HG03097 (cell line): ENCODE measurements around the gene SEC31A.
"Not testable (repeated sequence)": the region's sequence is repeated elsewhere in the genome, so short reads cannot be mapped to it uniquely, and the experiment has no call there.

Experiments used
- ATAC-seq: cut with Tn5 transposase; IDR thresholded peaks from one replicate; pipeline ENCODE4 v1.9.1; 2021; ENCODE audit not compliant: unreplicated experiment, low FRiP score

Gene SEC31A

GRCh38 chr4:82893942-82894341, 3.0 kb upstream of the SEC31A start:
- ATAC-seq: no peak

- ATAC-seq: no peak
These were observed 1.5 kb upstream of the SEC31A start for GRCh38 chr4:82892467-82892802.

- peak; percentile 3 for ATAC-seq
These were observed 934 bp upstream of the SEC31A start for GRCh38 chr4:82891707-82892466.

GRCh38 chr4:82890528-82890900, 439 bp downstream of the SEC31A start:
- ATAC-seq: no peak

GRCh38 chr4:82889287-82889686, 1.7 kb downstream of the SEC31A start:
- no peak for ATAC-seq

- no peak for ATAC-seq
These were observed 4.6 kb downstream of the SEC31A start for GRCh38 chr4:82886147-82886942.

DNA sequence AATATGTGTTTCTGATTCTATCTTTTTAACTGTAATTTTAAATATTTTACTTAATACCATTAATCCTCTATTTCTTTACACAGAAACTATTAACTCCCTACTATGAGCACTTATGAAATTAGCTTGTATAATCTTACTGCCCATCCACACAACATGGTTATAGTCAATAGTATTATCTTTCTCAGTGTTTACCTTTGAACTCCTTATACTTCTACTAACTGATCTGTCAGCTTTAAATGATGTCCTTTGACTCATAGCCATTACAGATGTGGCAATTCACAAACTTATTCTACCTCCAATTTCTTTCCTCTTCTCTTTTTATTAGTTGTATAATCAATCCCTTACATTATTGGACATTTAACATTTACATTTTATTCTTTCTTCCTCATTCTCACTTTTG, 5.5 kb downstream of the SEC31A start:
- no peak for ATAC-seq

- no peak for ATAC-seq
These were observed 22.4 kb downstream of the SEC31A start for GRCh38 chr4:82868572-82868971.

- no peak for ATAC-seq
These were observed 24.1 kb downstream of the SEC31A start for GRCh38 chr4:82866706-82867385.

- ATAC-seq: not testable (repeated sequence)
These were observed 24.9 kb downstream of the SEC31A start for GRCh38 chr4:82866033-82866432.

DNA sequence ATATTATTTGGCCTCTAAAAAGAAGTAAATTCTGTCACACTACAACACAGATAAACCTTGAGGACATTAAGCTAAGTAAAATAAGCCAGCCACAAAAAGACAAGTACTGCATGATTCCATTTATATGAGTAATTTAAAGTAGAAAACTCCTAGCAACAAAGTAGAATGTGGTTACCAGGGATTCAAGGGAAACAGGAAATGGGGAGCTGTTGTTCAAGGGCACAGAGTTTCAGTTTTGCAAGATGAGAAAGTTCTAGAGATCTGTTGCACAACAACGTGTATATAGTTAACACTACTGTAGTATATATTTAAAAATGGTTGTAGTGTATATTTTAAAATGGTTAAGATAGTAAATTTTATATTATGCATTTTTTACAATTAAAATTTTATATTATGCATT, 25.4 kb downstream of the SEC31A start:
- ATAC-seq: no peak

DNA sequence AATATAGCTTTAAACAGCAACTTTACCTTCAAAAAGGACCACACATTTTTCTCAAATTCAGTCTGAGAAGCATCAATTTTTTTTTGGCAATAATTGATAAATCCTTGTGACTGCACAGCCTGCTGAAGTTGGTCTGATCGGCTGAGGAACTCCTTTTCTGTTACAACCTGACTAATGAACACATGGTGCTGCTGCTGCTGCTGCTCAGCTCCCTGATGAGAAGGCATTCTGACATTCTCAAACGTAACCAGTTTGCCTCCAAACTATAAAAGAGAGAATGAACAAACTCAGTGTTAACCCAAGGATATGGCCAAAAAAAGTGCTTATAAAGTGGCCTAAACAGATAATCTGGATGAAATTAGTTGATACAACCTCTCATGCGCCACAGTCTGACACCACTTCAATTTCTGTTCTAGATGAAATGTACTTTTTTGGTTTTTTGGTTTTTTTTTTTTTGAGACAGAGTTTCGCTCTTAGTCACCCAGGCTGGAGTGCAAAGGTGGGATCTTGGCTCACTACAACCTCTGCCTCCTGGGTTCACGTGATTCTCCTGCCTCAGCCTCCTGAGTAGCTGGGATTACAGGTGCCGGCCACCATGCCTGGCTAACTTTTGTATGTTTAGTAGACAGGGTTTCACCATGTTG, 26.5 kb downstream of the SEC31A start:
- no peak for ATAC-seq

DNA sequence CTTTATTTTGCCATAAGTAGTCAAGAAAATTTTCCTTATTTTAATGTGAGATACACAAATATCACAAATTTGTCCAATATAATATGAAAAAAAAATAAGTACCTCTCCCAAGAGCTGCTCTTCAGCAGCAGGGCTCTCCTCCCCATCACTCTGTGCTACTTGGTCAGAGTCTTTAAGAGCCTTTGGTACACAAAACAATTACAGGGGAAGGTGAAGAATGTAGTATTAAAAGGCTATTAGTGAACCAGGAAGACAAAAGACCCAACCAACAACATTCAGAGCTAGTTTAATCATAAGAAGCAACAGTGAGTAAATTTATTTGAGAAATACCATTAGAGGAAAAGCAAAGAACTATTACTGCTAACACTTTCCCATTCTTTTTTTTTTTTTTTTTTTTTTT, 29.4 kb downstream of the SEC31A start:
- no peak for ATAC-seq

- not testable (repeated sequence) for ATAC-seq
These were observed 30.5 kb downstream of the SEC31A start for GRCh38 chr4:82860487-82860886.

DNA sequence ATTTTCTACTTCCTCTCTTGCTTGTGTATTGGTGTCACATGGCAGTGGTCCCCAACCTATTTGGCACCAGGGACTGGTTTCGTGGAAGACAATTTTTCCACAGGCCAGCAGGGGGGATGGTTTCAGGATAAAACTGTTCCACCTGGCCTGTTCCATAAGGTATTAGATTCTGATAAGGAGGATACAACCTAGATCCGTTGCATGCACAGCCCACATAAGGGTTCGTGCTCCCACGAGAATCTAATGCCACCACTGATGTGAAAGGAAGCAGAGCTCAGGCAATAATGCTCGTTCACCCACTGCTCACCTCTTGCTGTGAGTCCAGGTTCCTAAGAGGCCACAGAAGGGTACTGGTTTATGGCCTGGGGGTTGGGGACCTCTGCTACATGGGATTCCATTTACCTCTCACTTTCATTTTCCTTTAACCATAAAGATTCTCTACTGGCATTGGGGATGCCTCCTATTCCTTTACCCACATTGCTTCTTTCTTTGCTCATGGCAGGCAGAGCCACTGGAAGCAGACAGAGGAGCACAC, 38.1 kb downstream of the SEC31A start:
- ATAC-seq: no peak

DNA sequence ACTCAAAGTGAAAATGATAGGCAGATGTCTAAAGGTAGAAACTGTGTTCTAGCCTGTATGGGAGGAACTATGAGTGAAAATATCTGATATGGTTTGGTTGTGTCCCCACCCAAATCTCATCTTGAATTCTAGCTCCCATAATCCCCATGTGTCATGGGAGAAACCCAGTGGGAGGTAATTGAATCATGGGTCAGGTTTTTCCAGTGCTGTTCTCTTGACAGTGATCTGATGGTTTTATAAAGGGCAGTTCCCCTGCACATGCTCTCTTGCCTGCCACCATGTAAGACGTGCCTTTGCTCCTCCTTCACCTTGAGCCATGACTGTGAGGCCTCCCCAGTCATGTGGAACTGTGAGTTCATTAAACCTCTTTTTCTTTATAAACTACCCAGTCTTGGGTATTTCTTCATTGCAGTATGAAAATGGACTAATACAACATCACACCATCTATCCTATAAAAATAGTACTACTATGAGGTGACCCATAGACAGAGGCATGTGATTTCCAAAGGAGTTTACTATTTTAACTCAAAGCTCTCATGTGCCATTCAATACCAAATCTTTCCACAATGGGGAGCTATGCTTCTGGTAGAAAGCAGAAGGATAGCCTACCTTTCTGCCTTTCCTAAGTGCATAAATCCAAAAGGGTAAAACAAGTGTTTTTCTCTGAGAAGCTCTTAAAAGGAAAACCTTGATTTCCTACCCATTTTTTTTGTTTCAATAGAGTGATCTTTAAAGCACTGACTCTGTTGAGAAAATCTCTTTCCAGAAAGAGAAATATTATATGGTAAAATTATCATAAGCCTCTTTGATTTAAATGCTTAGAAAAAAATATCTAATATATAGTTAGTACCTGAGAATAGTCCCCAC, 38.8 kb downstream of the SEC31A start:
- ATAC-seq: no peak

GRCh38 chr4:82851318-82851717, 39.6 kb downstream of the SEC31A start:
- no peak for ATAC-seq

GRCh38 chr4:82850684-82851083, 40.3 kb downstream of the SEC31A start:
- ATAC-seq: no peak

GRCh38 chr4:82848706-82849105, 42.2 kb downstream of the SEC31A start:
- no peak for ATAC-seq

DNA sequence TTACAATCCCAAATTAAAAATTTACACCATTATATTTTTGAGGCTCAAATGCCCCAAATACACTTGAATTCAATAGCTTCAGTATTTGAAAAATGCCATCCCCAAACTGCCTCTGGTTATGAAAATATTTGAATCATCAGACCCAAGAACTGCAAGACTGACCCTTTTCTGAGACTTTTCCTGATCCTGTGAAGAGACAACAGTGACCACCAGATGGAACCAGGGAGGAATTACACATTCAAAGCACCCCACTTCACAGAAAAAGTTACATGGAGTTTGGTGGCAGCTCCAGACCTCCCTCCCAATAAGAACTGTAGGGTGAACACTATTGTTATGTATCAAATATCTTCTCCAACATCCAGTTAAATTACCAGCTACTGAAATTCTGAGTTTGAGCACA, 48.4 kb downstream of the SEC31A start:
- no peak for ATAC-seq
